H1 (cell line): Measurements from ENCODE around the gene FAM98C. TPM values are rescaled to one million over a fixed set of nuclear protein-coding genes. Genes with fewer than 3 reads are reported as not detected.

Experiments used
- CTCF ChIA-PET: fragments of 300-600 bp; sonication (Branson Sonifier 250); formaldehyde crosslinking; loops from one replicate; lab custom pipeline; 2021; ENCODE audit not compliant: partially characterized antibody; lab: Charles Lee
- POLR2A ChIA-PET: fragments of 300-600 bp; sonication (Branson Sonifier 250); formaldehyde crosslinking; loops from one replicate; lab custom pipeline; 2021; ENCODE audit warnings: inconsistent platforms; ENCODE audit not compliant: partially characterized antibody; lab: Charles Lee
- DNase-seq, 2 experiments: peaks; one replicate each; pipeline versions ENCODE4 v3.0.0 to v3.0.0-alpha.2; 2010 to 2022; ENCODE audit warnings: low spot score in 2 of 2, low read depth in 1 of 2, mixed read lengths in 1 of 2
- FAIRE-seq: peaks from 2 replicates; lab custom pipeline; 2011; peaks lifted over from hg19 to GRCh38; lab: Jason Lieb, UNC
- H2AFZ ChIP-seq: 2 replicates; pipeline ENCODE4 v1.8.1; 2012; ENCODE audit warnings: low read length, inconsistent platforms
- H2AK5ac ChIP-seq: 2 replicates; pipeline ENCODE4 v1.6.1; 2013; ENCODE audit warnings: low read depth, low read length
- H2BK120ac ChIP-seq: replicated peaks from 2 replicates; pipeline ENCODE3; 2013; ENCODE audit warnings: low read depth, low read length, inconsistent platforms
- H2BK12ac ChIP-seq: 2 replicates; pipeline ENCODE4 v1.6.1; 2013; ENCODE audit warnings: low read depth, low read length
- H2BK15ac ChIP-seq: 2 replicates; pipeline ENCODE4 v1.6.1; 2013; ENCODE audit warnings: low read length
- H2BK20ac ChIP-seq: 2 replicates; pipeline ENCODE4 v1.6.1; 2013; ENCODE audit warnings: low read length
- H2BK5ac ChIP-seq: 2 replicates; pipeline ENCODE4 v1.6.1; 2013; ENCODE audit warnings: low read depth, low read length
- H3K14ac ChIP-seq: 2 replicates; pipeline ENCODE4 v1.6.1; 2013; ENCODE audit warnings: inconsistent platforms; ENCODE audit not compliant: insufficient read length
- H3K18ac ChIP-seq: 2 replicates; pipeline ENCODE4 v1.6.1; 2013; ENCODE audit warnings: low read length; ENCODE audit errors: extremely low read depth
- H3K23ac ChIP-seq: 2 replicates; pipeline ENCODE4 v1.6.1; 2013; ENCODE audit warnings: inconsistent platforms; ENCODE audit not compliant: insufficient read length
- H3K23me2 ChIP-seq: 2 replicates; pipeline ENCODE4 v1.6.1; 2013; ENCODE audit warnings: low read depth, low read length
- H3K27ac ChIP-seq: 2 replicates; pipeline ENCODE4 v1.6.1; 2011; ENCODE audit warnings: low read depth, low read length, inconsistent platforms
- H3K27me3 ChIP-seq, 4 experiments: replicated peaks in 1 of 4; 1 replicate in 1 of 4; 2 replicates in 3 of 4; pipeline versions ENCODE4 v1.6.1 to v1.8.1; 2011 to 2013; ENCODE audit warnings: low read length in 3 of 4, mild to moderate bottlenecking in 3 of 4, inconsistent platforms in 2 of 4, mixed read lengths in 2 of 4, moderate library complexity in 1 of 4; ENCODE audit not compliant: control insufficient read depth in 3 of 4, insufficient read depth in 3 of 4; ENCODE audit errors: extremely low read depth in 1 of 4
- H3K36me3 ChIP-seq, 4 experiments: 2 replicates each; pipeline versions ENCODE4 v1.6.1 to v1.8.1; 2011 to 2013; ENCODE audit warnings: mild to moderate bottlenecking in 4 of 4, low read length in 3 of 4, moderate library complexity in 2 of 4, control low read depth in 1 of 4, inconsistent platforms in 1 of 4; ENCODE audit not compliant: insufficient read depth in 4 of 4, control insufficient read depth in 2 of 4
- H3K4ac ChIP-seq: replicated peaks from 2 replicates; pipeline ENCODE3; 2013; ENCODE audit warnings: low read length, low read depth, mixed read lengths, inconsistent platforms; ENCODE audit not compliant: insufficient read length
- H3K4me1 ChIP-seq, 4 experiments: replicated peaks in 1 of 4; 1 replicate in 1 of 4; 2 replicates in 3 of 4; pipeline versions ENCODE4 v1.6.1 to v1.8.1; 2011 to 2013; ENCODE audit warnings: low read length in 3 of 4, inconsistent platforms in 2 of 4, mixed read lengths in 1 of 4; ENCODE audit not compliant: insufficient read depth in 4 of 4, control insufficient read depth in 3 of 4
- H3K4me2 ChIP-seq, 2 experiments: 2 replicates each; pipeline versions ENCODE4 v1.6.1 to v1.8.1; 2011 to 2013; ENCODE audit warnings: low read depth in 2 of 2, low read length in 2 of 2, control low read depth in 1 of 2, inconsistent platforms in 1 of 2, mild to moderate bottlenecking in 1 of 2; ENCODE audit not compliant: insufficient read depth in 1 of 2
- H3K4me3 ChIP-seq, 4 experiments: fragments of 200-600, 300-600 bp in 1 of 4; sonication (generic), shearing (Covaris generic), sonication (Bioruptor Twin) in 1 of 4; 2 replicates each; pipeline versions ENCODE4 v1.5.1 to v1.8.1; 2011 to 2016; ENCODE audit warnings: low read length in 4 of 4, low read depth in 3 of 4, control low read depth in 2 of 4, inconsistent platforms in 2 of 4, mild to moderate bottlenecking in 2 of 4, mixed read lengths in 1 of 4, moderate library complexity in 1 of 4; ENCODE audit not compliant: insufficient read depth in 2 of 4; ENCODE audit errors: extremely low read depth in 1 of 4
- H3K56ac ChIP-seq: replicated peaks from 2 replicates; pipeline ENCODE3; 2013; ENCODE audit warnings: low read depth, mild to moderate bottlenecking, mixed read lengths, low read length, inconsistent platforms; ENCODE audit not compliant: insufficient read length
- H3K79me1 ChIP-seq: 2 replicates; pipeline ENCODE4 v1.6.1; 2013; ENCODE audit warnings: low read depth, low read length, control low read depth
- H3K79me2 ChIP-seq, 2 experiments: 2 replicates each; pipeline versions ENCODE4 v1.6.1 to v1.8.1; 2012 to 2013; ENCODE audit warnings: low read length in 2 of 2, mild to moderate bottlenecking in 2 of 2, inconsistent platforms in 1 of 2; ENCODE audit not compliant: insufficient read depth in 2 of 2, control insufficient read depth in 1 of 2
- H3K9ac ChIP-seq, 4 experiments: replicated peaks in 1 of 4; 1 replicate in 1 of 4; 2 replicates in 3 of 4; pipeline versions ENCODE4 v1.6.1 to v1.8.1; 2011 to 2013; ENCODE audit warnings: low read depth in 3 of 4, low read length in 3 of 4, control low read depth in 2 of 4, mild to moderate bottlenecking in 2 of 4, moderate library complexity in 2 of 4, inconsistent platforms in 1 of 4; ENCODE audit errors: extremely low read depth in 1 of 4
- H3K9me3 ChIP-seq, 2 experiments: 2 replicates each; pipeline versions ENCODE4 v1.6.1 to v1.8.1; 2012 to 2013; ENCODE audit warnings: mild to moderate bottlenecking in 2 of 2, moderate library complexity in 2 of 2, control low read depth in 1 of 2, inconsistent platforms in 1 of 2, low read depth in 1 of 2, low read length in 1 of 2, mixed read lengths in 1 of 2; ENCODE audit not compliant: insufficient read depth in 2 of 2
- H4K20me1 ChIP-seq, 2 experiments: replicated peaks in 1 of 2; 2 replicates each; pipeline versions ENCODE3 to v1.8.1; 2011 to 2013; ENCODE audit warnings: inconsistent platforms in 2 of 2, low read length in 2 of 2, mild to moderate bottlenecking in 1 of 2; ENCODE audit not compliant: insufficient read depth in 2 of 2, control insufficient read depth in 1 of 2
- H4K5ac ChIP-seq: 2 replicates; pipeline ENCODE4 v1.6.1; 2013; ENCODE audit warnings: low read length, low read depth, mixed read lengths, inconsistent platforms; ENCODE audit not compliant: insufficient read length
- H4K8ac ChIP-seq: 2 replicates; pipeline ENCODE4 v1.8.0; 2013; ENCODE audit warnings: mild to moderate bottlenecking, moderate library complexity, low read length, inconsistent platforms; ENCODE audit not compliant: insufficient read depth; ENCODE audit errors: extremely low read depth
- H4K91ac ChIP-seq: replicated peaks from 2 replicates; pipeline ENCODE3; 2013; ENCODE audit warnings: low read length, mixed read lengths, inconsistent platforms; ENCODE audit not compliant: insufficient read length
- CHD1 ChIP-seq: IDR thresholded peaks from 2 replicates; pipeline ENCODE4 v1.6.1; 2012; ENCODE audit warnings: low read depth, low read length, improper control_type of control experiment
- EZH2 ChIP-seq: fragments of 200-600 bp; sonication (generic); IDR thresholded peaks from 2 replicates; pipeline ENCODE4 v1.7.1; 2012; ENCODE audit warnings: low read depth, mild to moderate bottlenecking, moderate library complexity, low read length, inconsistent platforms; ENCODE audit not compliant: severe bottlenecking
- HDAC2 ChIP-seq, 2 experiments: fragments of 300-600 bp in 1 of 2; sonication (generic) in 1 of 2; IDR thresholded peaks; 2 replicates each; pipeline ENCODE4 v1.6.1; 2011 to 2012; ENCODE audit warnings: low read depth in 2 of 2, low read length in 2 of 2, mild to moderate bottlenecking in 2 of 2, moderate library complexity in 2 of 2, borderline replicate concordance in 1 of 2, inconsistent platforms in 1 of 2
- MAFK ChIP-seq: IDR thresholded peaks from 2 replicates; pipeline ENCODE4 v1.6.1; 2012; ENCODE audit warnings: low read depth, mild to moderate bottlenecking, improper control_type of control experiment, low read length
- NRF1 ChIP-seq: IDR thresholded peaks from 2 replicates; pipeline ENCODE4 v1.6.1; 2011; ENCODE audit warnings: mild to moderate bottlenecking, low read depth, low read length, improper control_type of control experiment
- RNF2 ChIP-seq: fragments of 200-900, 300-1000 bp; sonication (generic); IDR thresholded peaks from 2 replicates; pipeline ENCODE4 v1.7.1; 2016; ENCODE audit warnings: borderline replicate concordance, low read depth, mild to moderate bottlenecking, antibody characterized with exemption, low read length; ENCODE audit not compliant: poor library complexity, severe bottlenecking; ENCODE audit errors: missing control alignments
- SAP30 ChIP-seq: fragments of 300-600 bp; sonication (generic); IDR thresholded peaks from 2 replicates; pipeline ENCODE4 v1.7.1; 2012; ENCODE audit warnings: low read length, moderate library complexity, mild to moderate bottlenecking, inconsistent platforms; ENCODE audit not compliant: insufficient read depth, insufficient replicate concordance
- TBP ChIP-seq: IDR thresholded peaks from 2 replicates; pipeline ENCODE4 v1.6.1; 2011; ENCODE audit warnings: low read depth, low read length, improper control_type of control experiment
- WGBS, 2 experiments: shearing (Covaris generic) in 1 of 2; methylation state at CpG; one replicate each; pipeline versions ENCODE4 v1.1.6 to v1.1.7; 2013 to 2015; ENCODE audit warnings: low lambda C conversion rate in 2 of 2, mixed read lengths in 2 of 2, inconsistent platforms in 1 of 2, low coverage in 1 of 2, missing lambda C conversion rate in 1 of 2; ENCODE audit not compliant: insufficient replicate concordance in 2 of 2, insufficient coverage in 1 of 2, insufficient read length in 1 of 2; ENCODE audit errors: extremely low coverage in 1 of 2, missing lambda C conversion rate in 1 of 2; 5-methylcytosine and 5-hydroxymethylcytosine counted together
- polyA plus RNA-seq, 7 experiments: library from polyadenylated mRNA; depleted of rRNA in 3 of 7; stranded (reverse) in 5 of 7; unstranded in 2 of 7; fragments of >200 nt in 5 of 7; fragments of 200-250 nt in 2 of 7; gene quantifications; 1 replicate in 5 of 7; 2 replicates in 1 of 7; 4 replicates in 1 of 7; pipeline versions ENCODE4 v1.2.1 to v1.2.3, GENCODE V29; 2011 to 2013; ENCODE audit warnings: missing spikeins in 2 of 7, mixed read lengths in 2 of 7
- total RNA-seq: library from RNA; stranded (reverse); fragmentation: NEBNext Ultra II Directional; extraction: Animal tissue kit (Norgen Biotek cat#: 25700); gene quantifications from 2 replicates; pipeline ENCODE4 v1.2.1, GENCODE V29; 2021
- TF ChIP-seq, protein P1 (sequence below): IDR thresholded peaks from 2 replicates; pipeline ENCODE4 v1.6.1; 2012; ENCODE audit warnings: inconsistent platforms
- TF ChIP-seq, protein P2 (sequence below): IDR thresholded peaks from 2 replicates; pipeline ENCODE4 v1.6.1; 2012; ENCODE audit warnings: low read length, inconsistent platforms

FAM98C gene
- total and polyA plus RNA-seq, 2 of the 8 experiments (the other 6 are each of a cell fraction or from before 2014, with no cell fraction given) = 6.1 to 9.4 TPM

DNA sequence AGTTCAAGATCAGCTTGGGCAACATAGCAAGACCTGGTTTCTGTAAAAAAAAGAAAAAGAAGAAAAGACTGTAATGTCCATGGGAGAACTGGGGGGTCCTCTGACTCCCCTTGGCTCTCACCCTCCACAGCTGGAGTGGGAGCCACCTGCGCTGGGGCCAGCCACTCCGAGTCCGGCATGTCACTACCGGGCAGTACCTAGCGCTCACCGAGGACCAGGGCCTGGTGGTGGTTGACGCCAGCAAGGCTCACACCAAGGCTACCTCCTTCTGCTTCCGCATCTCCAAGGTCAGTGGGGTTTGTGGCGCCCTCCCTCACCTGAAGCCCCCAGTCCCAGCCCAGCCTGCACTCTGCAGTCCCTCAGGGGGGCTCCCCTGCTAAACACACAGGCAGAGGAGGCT lies 45.3 kb downstream of the FAM98C start:
- H3K79me2 ChIP-seq = no peaks in the 10 kb centered on the region
- H3K79me1 ChIP-seq = no peaks in the 10 kb centered on the region; the same call in 1 of the 2 replicates
- H3K9ac ChIP-seq = no peak overlapping the region
- no peak overlapping the region for H3K23ac ChIP-seq
- ChIA-PET POLR2A (interaction anchor here (1.0 to 2.6 kb wide), 2 partner anchors 12 to 45 kb away, joined by 3 to 9 read pairs; partner anchors contain the start of gene FAM98C), CTCF (interaction anchor here (0.7 to 2.7 kb wide), 3 partner anchors 8 to 46 kb away, joined by 4 to 7 read pairs (median 5); partner anchors contain the start of gene FAM98C)
- H3K4me1 ChIP-seq = peaks cover 0 to 5% (median 2%) of the 10 kb centered on the region in 4 experiments; a peak in 5 of 7 replicates
- H2BK20ac ChIP-seq = no peak overlapping the region
- H4K8ac ChIP-seq = no peak overlapping the region; the same call in 1 of the 2 replicates
- no peak overlapping the region for H2BK15ac ChIP-seq
- no peak overlapping the region for H3K18ac ChIP-seq
- H3K4ac ChIP-seq = no peak overlapping the region
- no peak for DNase-seq
- H3K36me3 ChIP-seq = peaks cover 7 to 11% (median 10%) of the 10 kb centered on the region in 4 experiments; a peak in 6 of 8 replicates
- no peak overlapping the region for H3K4me3 ChIP-seq
- no peak overlapping the region for H2BK120ac ChIP-seq
- H3K4me2 ChIP-seq = no peak overlapping the region
- no peak overlapping the region for H4K91ac ChIP-seq
- H3K9me3 ChIP-seq = no peaks in the 10 kb centered on the region
- H3K14ac ChIP-seq = no peak overlapping the region
- H2AFZ ChIP-seq = no peak overlapping the region
- H3K27me3 ChIP-seq = no peaks in the 10 kb centered on the region
- no peak overlapping the region for H2BK12ac ChIP-seq
- no peak overlapping the region for H2BK5ac ChIP-seq
- H3K27ac ChIP-seq = no peak overlapping the region
- no peak overlapping the region for H4K5ac ChIP-seq
- H3K56ac ChIP-seq = no peak overlapping the region
- no peak overlapping the region for H2AK5ac ChIP-seq
- peaks cover 0 to 6% of the 10 kb centered on the region in 2 experiments for H4K20me1 ChIP-seq
- H3K23me2 ChIP-seq = no peaks in the 10 kb centered on the region
- FAIRE-seq = no peak
- 96% methylated on average over 9 of the region's 9 CpGs; no CpG with 5 or more reads in 1 of the 2 experiments for WGBS, 2 experiments
- TF ChIP-seq, protein P1, sequence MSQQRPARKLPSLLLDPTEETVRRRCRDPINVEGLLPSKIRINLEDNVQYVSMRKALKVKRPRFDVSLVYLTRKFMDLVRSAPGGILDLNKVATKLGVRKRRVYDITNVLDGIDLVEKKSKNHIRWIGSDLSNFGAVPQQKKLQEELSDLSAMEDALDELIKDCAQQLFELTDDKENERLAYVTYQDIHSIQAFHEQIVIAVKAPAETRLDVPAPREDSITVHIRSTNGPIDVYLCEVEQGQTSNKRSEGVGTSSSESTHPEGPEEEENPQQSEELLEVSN = no peak
- TF ChIP-seq NRF1 (no peak), EZH2 (no peak), HDAC2 (IDR thresholded peaks at IDR 0.05; ENCODE audit: borderline replicate concordance in 1 of 2, low read depth in 2 of 2, low read length in 2 of 2) (no peak), SAP30 (no peak), MAFK (no peak), CHD1 (no peak), TBP (no peak), RNF2 (no peak)
- TF ChIP-seq, protein P2, sequence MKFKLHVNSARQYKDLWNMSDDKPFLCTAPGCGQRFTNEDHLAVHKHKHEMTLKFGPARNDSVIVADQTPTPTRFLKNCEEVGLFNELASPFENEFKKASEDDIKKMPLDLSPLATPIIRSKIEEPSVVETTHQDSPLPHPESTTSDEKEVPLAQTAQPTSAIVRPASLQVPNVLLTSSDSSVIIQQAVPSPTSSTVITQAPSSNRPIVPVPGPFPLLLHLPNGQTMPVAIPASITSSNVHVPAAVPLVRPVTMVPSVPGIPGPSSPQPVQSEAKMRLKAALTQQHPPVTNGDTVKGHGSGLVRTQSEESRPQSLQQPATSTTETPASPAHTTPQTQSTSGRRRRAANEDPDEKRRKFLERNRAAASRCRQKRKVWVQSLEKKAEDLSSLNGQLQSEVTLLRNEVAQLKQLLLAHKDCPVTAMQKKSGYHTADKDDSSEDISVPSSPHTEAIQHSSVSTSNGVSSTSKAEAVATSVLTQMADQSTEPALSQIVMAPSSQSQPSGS = no peak
